AG10803 (cell line): Measurements from ENCODE around the gene NEGR1.
A peak's percentile ranks its signal among the peaks of the same experiment; 100 is the strongest.

Experiments
- DNase-seq: peaks from one replicate; pipeline ENCODE4 v3.0.0; 2010; ENCODE audit warnings: low read depth
- H3K4me3 ChIP-seq: 2 replicates; pipeline ENCODE4 v1.5.1; 2011; ENCODE audit warnings: mild to moderate bottlenecking, low read length, control low read depth
- CTCF ChIP-seq: conservative IDR thresholded peaks from 2 replicates; pipeline ENCODE4 v1.5.1; 2011; ENCODE audit warnings: mild to moderate bottlenecking, low read length, control low read depth, inconsistent platforms

The NEGR1 gene

GRCh38 chr1:71656902-71657301 is 625.4 kb downstream of the NEGR1 start:
- TF ChIP-seq CTCF = no peak
- H3K4me3 ChIP-seq = no peak overlapping the region
- peak; percentile 67 for DNase-seq

- no peak for DNase-seq
- no peak overlapping the region for H3K4me3 ChIP-seq
- no peak for TF ChIP-seq CTCF
Observed at GRCh38 chr1:71655604-71656003, 626.7 kb downstream of the NEGR1 start.

- H3K4me3 ChIP-seq = no peak overlapping the region
- no peak for DNase-seq
- TF ChIP-seq CTCF = no peak
Observed at GRCh38 chr1:71653952-71654351, 628.4 kb downstream of the NEGR1 start.

GRCh38 chr1:71651214-71651613 is 631.1 kb downstream of the NEGR1 start:
- TF ChIP-seq CTCF = no peak
- H3K4me3 ChIP-seq = no peak overlapping the region
- peak; percentile 64 for DNase-seq

- H3K4me3 ChIP-seq = no peak overlapping the region
- peak; percentile 82 for DNase-seq
- no peak for TF ChIP-seq CTCF
Observed at GRCh38 chr1:71650119-71650518, 632.2 kb downstream of the NEGR1 start.

GRCh38 chr1:71649608-71650007 is 632.7 kb downstream of the NEGR1 start:
- H3K4me3 ChIP-seq = no peak overlapping the region
- no peak for TF ChIP-seq CTCF
- DNase-seq = peak; percentile 25

- no peak for DNase-seq
Observed at GRCh38 chr1:71647513-71648300, 634.6 kb downstream of the NEGR1 start.

More at GRCh38 chr1:71647513-71648300, 634.6 kb downstream of the NEGR1 start:
- no peak for TF ChIP-seq CTCF
- H3K4me3 ChIP-seq = no peak overlapping the region
